Neuronal stem cell (in vitro differentiated cells): Measurements from ENCODE around the gene ANO9.

ENCODE experiments used
- DNase-seq: peaks from one replicate; pipeline ENCODE4 v3.0.0-alpha.2; 2013; ENCODE audit warnings: low spot score
- H2AFZ ChIP-seq: one replicate; pipeline ENCODE4 v1.6.1; 2013; ENCODE audit warnings: mild to moderate bottlenecking, low read length, inconsistent platforms
- H2AK5ac ChIP-seq: 2 replicates; pipeline ENCODE4 v1.6.1; 2013; ENCODE audit warnings: low read depth, mild to moderate bottlenecking, inconsistent platforms, low read length, moderate library complexity, mixed read lengths
- H2BK120ac ChIP-seq: 2 replicates; pipeline ENCODE4 v1.6.1; 2013; ENCODE audit warnings: low read depth, mild to moderate bottlenecking, inconsistent platforms, low read length, moderate library complexity, mixed read lengths
- H2BK12ac ChIP-seq: one replicate; pipeline ENCODE4 v1.6.1; 2013; ENCODE audit warnings: low read length, inconsistent platforms
- H2BK15ac ChIP-seq: 2 replicates; pipeline ENCODE4 v1.6.1; 2013; ENCODE audit warnings: mild to moderate bottlenecking, low read length, inconsistent platforms, mixed read lengths
- H2BK5ac ChIP-seq: one replicate; pipeline ENCODE4 v1.6.1; 2013; ENCODE audit warnings: inconsistent platforms, mild to moderate bottlenecking, low read length, moderate library complexity
- H3K14ac ChIP-seq: one replicate; pipeline ENCODE4 v1.6.1; 2013; ENCODE audit warnings: low read length, inconsistent platforms
- H3K18ac ChIP-seq: 2 replicates; pipeline ENCODE4 v1.6.1; 2013; ENCODE audit warnings: low read length, inconsistent platforms
- H3K23ac ChIP-seq: 2 replicates; pipeline ENCODE4 v1.6.1; 2013; ENCODE audit warnings: low read depth, mild to moderate bottlenecking, mixed read lengths, low read length, inconsistent platforms; ENCODE audit not compliant: poor library complexity
- H3K27ac ChIP-seq: replicated peaks from 3 replicates; pipeline ENCODE4 v1.5.1; 2013; ENCODE audit warnings: low read length, inconsistent platforms
- H3K27me3 ChIP-seq, 3 experiments: 2 replicates each; pipeline ENCODE4 v1.6.1; 2013; ENCODE audit warnings: low read length in 3 of 3, mild to moderate bottlenecking in 2 of 3, inconsistent platforms in 1 of 3, low read depth in 1 of 3, mixed read lengths in 1 of 3, moderate library complexity in 1 of 3; ENCODE audit not compliant: control insufficient read depth in 3 of 3, insufficient read depth in 3 of 3
- H3K36me3 ChIP-seq, 2 donors: replicated peaks in 1 of 2; 2 replicates each; pipeline ENCODE4 v1.6.1; 2013; ENCODE audit warnings: low read length in 2 of 2; ENCODE audit not compliant: control insufficient read depth in 2 of 2, insufficient read depth in 2 of 2
- H3K4ac ChIP-seq: 2 replicates; pipeline ENCODE4 v1.6.1; 2013; ENCODE audit warnings: inconsistent platforms, mild to moderate bottlenecking, low read length, moderate library complexity
- H3K4me1 ChIP-seq, 2 donors: 1 replicate in 1 of 2; 2 replicates in 1 of 2; pipeline ENCODE4 v1.6.1; 2013; ENCODE audit warnings: low read length in 2 of 2, low read depth in 1 of 2; ENCODE audit not compliant: control insufficient read depth in 2 of 2, insufficient read depth in 1 of 2
- H3K4me2 ChIP-seq: one replicate; pipeline ENCODE4 v1.6.1; 2013; ENCODE audit warnings: mild to moderate bottlenecking, low read length, inconsistent platforms; ENCODE audit not compliant: insufficient read depth, poor library complexity, severe bottlenecking
- H3K4me3 ChIP-seq, 2 donors: 2 replicates each; pipeline ENCODE4 v1.5.1; 2013; ENCODE audit warnings: low read length in 2 of 2, mild to moderate bottlenecking in 2 of 2, inconsistent platforms in 1 of 2, moderate library complexity in 1 of 2
- H3K79me1 ChIP-seq: one replicate; pipeline ENCODE4 v1.6.1; 2013; ENCODE audit warnings: low read depth, mild to moderate bottlenecking, inconsistent platforms, low read length, moderate library complexity
- H3K9ac ChIP-seq: one replicate; pipeline ENCODE4 v1.6.1; 2013; ENCODE audit warnings: mild to moderate bottlenecking, low read depth, low read length, inconsistent platforms; ENCODE audit not compliant: poor library complexity
- H3K9me3 ChIP-seq, 2 donors: replicated peaks in 1 of 2; 2 replicates each; pipeline versions ENCODE3 to v1.6.1; 2013; ENCODE audit warnings: low read length in 2 of 2, mild to moderate bottlenecking in 2 of 2, inconsistent platforms in 1 of 2, low read depth in 1 of 2, mixed read lengths in 1 of 2, moderate library complexity in 1 of 2; ENCODE audit not compliant: control insufficient read depth in 2 of 2, insufficient read depth in 1 of 2
- H4K8ac ChIP-seq: one replicate; pipeline ENCODE4 v1.6.1; 2013; ENCODE audit warnings: low read depth, mild to moderate bottlenecking, inconsistent platforms, low read length, moderate library complexity
- H4K91ac ChIP-seq: one replicate; pipeline ENCODE4 v1.6.1; 2013; ENCODE audit warnings: low read length, low read depth, mild to moderate bottlenecking, inconsistent platforms; ENCODE audit not compliant: poor library complexity
- WGBS, 2 donors: extraction: QIAGEN DNeasy Blood & Tissue Kit; methylation state at CpG; one replicate each; pipeline ENCODE4 v1.1.7; 2013; ENCODE audit warnings: missing lambda C conversion rate in 2 of 2, mixed read lengths in 1 of 2; ENCODE audit not compliant: insufficient read length in 2 of 2, insufficient replicate concordance in 1 of 2; ENCODE audit errors: extremely low coverage in 2 of 2; 5-methylcytosine and 5-hydroxymethylcytosine counted together

The ANO9 gene

DNA sequence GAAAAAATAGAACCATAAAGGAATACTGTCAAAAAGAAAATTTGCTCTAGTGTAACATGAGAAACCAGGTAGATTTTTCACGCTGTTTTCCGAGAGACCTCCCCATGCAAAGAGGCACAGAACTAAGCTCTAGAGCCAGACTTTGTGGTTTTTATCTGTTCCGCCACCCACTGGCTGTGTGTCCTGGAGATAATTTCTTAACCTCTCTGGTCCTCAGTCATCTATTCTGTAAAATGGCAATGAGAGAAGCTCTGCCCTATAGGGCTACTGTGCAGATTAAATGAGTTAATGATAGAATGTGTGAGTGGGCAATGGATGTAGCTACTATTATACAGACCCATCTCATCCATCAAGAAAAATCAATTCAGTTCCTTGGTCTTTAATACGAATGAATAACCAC is 17.6 kb downstream of the ANO9 start:
- Histone ChIP-seq H3K4ac (no peak overlapping the region), H3K36me3 (no peaks in the 10 kb centered on the region), H4K91ac (no peak overlapping the region), H2BK5ac (no peak overlapping the region), H3K18ac (no peak overlapping the region), H3K4me3 (no peak overlapping the region), H3K4me1 (no peaks in the 10 kb centered on the region), H2AK5ac (no peak overlapping the region), H2BK120ac (no peak overlapping the region), H2BK15ac (no peak overlapping the region), H3K27me3 (peaks cover 0 to 15% (median 2%) of the 10 kb centered on the region in 3 experiments), H3K23ac (no peak overlapping the region), H3K4me2 (no peak overlapping the region), H3K14ac (no peak overlapping the region), H3K27ac (no peak overlapping the region), H3K9me3 (no peaks in the 10 kb centered on the region), H3K79me1 (no peaks in the 10 kb centered on the region), H4K8ac (no peak overlapping the region), H2AFZ (no peak overlapping the region), H2BK12ac (no peak overlapping the region), H3K9ac (no peak overlapping the region)
- WGBS, 2 donors: no CpG with 5 or more reads among the region's 4 CpGs
- DNase-seq: no peak

DNA sequence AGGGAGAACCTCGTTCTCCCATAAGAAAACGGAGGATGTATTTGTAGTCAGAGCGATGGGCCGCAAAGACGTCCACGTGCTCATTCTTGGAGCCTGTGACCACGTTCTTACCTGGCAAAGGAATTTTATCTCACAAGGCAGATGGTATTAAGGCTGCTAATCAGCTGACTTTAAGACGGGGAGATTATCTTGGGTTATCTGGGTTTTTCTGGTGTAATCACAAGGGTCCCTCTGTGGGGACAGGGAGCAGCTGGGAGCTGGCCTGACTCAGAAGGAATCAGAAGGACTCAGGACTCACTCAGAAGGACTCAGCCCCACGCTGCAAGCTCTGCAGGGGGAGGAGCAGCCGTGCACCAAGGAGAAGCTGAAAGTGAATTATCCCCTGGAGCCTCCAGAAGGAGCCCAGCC is 19.6 kb downstream of the ANO9 start:
- H3K23ac ChIP-seq: no peak overlapping the region

DNA sequence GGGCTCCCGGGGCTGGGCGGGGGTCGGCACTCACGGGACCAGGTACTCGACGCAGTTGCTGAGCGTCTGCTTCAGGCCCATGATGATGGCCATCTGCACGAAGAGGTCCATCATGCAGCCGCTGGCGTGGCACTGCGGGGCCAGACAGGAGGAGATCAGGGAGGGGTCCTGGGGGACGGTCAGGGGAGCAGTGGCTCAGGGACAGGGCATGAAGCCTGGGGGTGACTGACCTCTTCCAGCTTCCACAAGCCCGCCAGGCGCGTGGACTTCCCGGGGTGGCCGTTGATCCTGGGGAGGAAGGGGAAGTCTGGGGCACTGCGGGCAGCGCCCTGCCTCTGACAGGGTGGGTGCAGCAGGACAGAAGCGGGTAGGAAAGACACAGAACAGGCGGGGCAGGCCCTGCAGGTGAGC is 20.9 kb downstream of the ANO9 start:
- WGBS, 2 donors: no CpG with 5 or more reads among the region's 21 CpGs
- no peak overlapping the region for H3K18ac ChIP-seq
- no peak for DNase-seq

More for the DNA sequence above, 19.6 kb downstream of the ANO9 start:
- no peak overlapping the region for H2AFZ ChIP-seq
- WGBS, 2 donors: no CpG with 5 or more reads among the region's 10 CpGs
- H3K27me3 ChIP-seq: peaks cover 2 to 35% (median 18%) of the 10 kb centered on the region in 3 experiments
- H3K4me2 ChIP-seq: no peak overlapping the region
- H3K36me3 ChIP-seq: no peaks in the 10 kb centered on the region
- H4K91ac ChIP-seq: no peak overlapping the region
- no peak overlapping the region for H3K9ac ChIP-seq
- no peak overlapping the region for H2BK5ac ChIP-seq
- no peak overlapping the region for H2BK120ac ChIP-seq
- no peak overlapping the region for H3K4me3 ChIP-seq
- no peak overlapping the region for H3K18ac ChIP-seq
- H3K4me1 ChIP-seq: no peaks in the 10 kb centered on the region
- H2BK12ac ChIP-seq: no peak overlapping the region
- no peaks in the 10 kb centered on the region for H3K79me1 ChIP-seq
- H3K14ac ChIP-seq: no peak overlapping the region
- no peak overlapping the region for H2AK5ac ChIP-seq
- H2BK15ac ChIP-seq: no peak overlapping the region
- H3K27ac ChIP-seq: no peak overlapping the region
- H3K9me3 ChIP-seq: no peaks in the 10 kb centered on the region
- no peak for DNase-seq
- no peak overlapping the region for H4K8ac ChIP-seq
- no peak overlapping the region for H3K4ac ChIP-seq

DNA sequence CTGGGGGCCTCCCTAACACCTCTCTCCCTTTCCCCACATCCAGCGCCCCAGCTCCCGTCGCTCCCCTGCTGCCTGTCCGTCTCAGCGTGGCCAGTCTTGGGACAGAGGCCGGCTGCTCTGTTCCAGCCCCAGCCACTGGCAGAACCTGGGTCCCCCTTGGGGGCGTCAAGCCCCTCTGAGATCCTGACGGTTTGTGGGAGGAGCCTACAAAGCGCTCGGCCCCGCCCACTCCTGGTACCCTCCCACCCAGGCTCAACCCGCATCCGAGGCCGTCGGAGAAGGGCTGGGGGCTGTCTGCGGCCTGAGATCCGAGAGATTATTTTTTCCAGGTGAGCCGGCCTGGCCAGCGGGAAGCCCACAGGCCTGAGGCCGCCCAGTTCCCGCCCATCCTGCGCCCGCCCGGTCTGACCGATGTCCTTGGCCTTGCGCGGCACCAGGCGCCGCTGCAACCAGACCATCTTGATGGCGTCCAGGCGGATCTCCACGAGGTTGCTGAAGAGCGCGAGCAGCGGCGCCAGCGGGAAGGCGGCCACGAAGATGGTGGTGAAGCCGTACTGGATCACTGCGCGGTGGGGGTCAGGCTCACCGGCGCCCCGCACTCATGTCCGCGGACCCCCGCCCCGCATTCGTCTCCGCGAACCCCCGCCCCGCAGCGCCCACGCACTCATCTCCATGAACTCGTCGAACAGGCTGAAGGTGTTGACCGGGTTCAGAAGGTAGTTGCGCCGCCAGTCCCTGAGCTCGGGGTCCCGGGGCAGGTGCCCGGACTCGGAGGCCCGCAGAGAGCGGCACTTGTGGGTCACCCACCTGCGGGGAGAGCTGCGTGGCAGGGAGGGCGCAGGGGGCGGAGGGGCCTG is 21.5 kb downstream of the ANO9 start:
- no peak overlapping the region for H2AFZ ChIP-seq
- H2BK120ac ChIP-seq: no peak overlapping the region
- H3K4me3 ChIP-seq: no peak overlapping the region
- peaks cover 0 to 2% of the 10 kb centered on the region in 2 donors for H3K9me3 ChIP-seq
- H3K18ac ChIP-seq: peak overlapping the region; percentile 48
- H3K27ac ChIP-seq: no peak overlapping the region
- H2BK12ac ChIP-seq: no peak overlapping the region
- H3K23ac ChIP-seq: peak overlapping the region; percentile 55
- no peak overlapping the region for H3K4me2 ChIP-seq
- no peaks in the 10 kb centered on the region for H3K36me3 ChIP-seq
- no peak overlapping the region for H2BK5ac ChIP-seq
- peaks cover 15 to 55% (median 36%) of the 10 kb centered on the region in 3 experiments for H3K27me3 ChIP-seq
- H3K4me1 ChIP-seq: peaks cover 0 to 5% of the 10 kb centered on the region in 2 donors
- DNase-seq: no peak
- no peak overlapping the region for H3K9ac ChIP-seq
- H3K4ac ChIP-seq: no peak overlapping the region
- peak overlapping the region; percentile 89 for H3K14ac ChIP-seq
- no peak overlapping the region for H4K91ac ChIP-seq
- H2BK15ac ChIP-seq: peak overlapping the region; percentile 75
- no peaks in the 10 kb centered on the region for H3K79me1 ChIP-seq
- H4K8ac ChIP-seq: no peak overlapping the region
- no CpG with 5 or more reads among the region's 71 CpGs for WGBS, 2 donors
- peak overlapping the region; percentile 75 for H2AK5ac ChIP-seq

More for the DNA sequence above, 20.9 kb downstream of the ANO9 start:
- no peak overlapping the region for H3K4me3 ChIP-seq
- no peak overlapping the region for H3K4me2 ChIP-seq
- peaks cover 0 to 2% of the 10 kb centered on the region in 2 donors for H3K9me3 ChIP-seq
- H2BK5ac ChIP-seq: no peak overlapping the region
- H2BK12ac ChIP-seq: no peak overlapping the region
- peak overlapping the region; percentile 75 for H2BK15ac ChIP-seq
- H3K27ac ChIP-seq: no peak overlapping the region
- H3K27me3 ChIP-seq: peaks cover 12 to 48% (median 30%) of the 10 kb centered on the region in 3 experiments
- no peaks in the 10 kb centered on the region for H3K36me3 ChIP-seq
- peak overlapping the region; percentile 38 for H3K14ac ChIP-seq
- H3K23ac ChIP-seq: no peak overlapping the region
- peaks cover 0 to 2% of the 10 kb centered on the region in 2 donors for H3K4me1 ChIP-seq
- no peaks in the 10 kb centered on the region for H3K79me1 ChIP-seq
- no peak overlapping the region for H2AK5ac ChIP-seq
- H4K91ac ChIP-seq: no peak overlapping the region
- H3K9ac ChIP-seq: no peak overlapping the region
- H4K8ac ChIP-seq: no peak overlapping the region
- H2AFZ ChIP-seq: no peak overlapping the region
- no peak overlapping the region for H2BK120ac ChIP-seq
- no peak overlapping the region for H3K4ac ChIP-seq
